A549 (cell line): Measurements from ENCODE around the gene TMEM45A. TPM values are rescaled to one million over a fixed set of nuclear protein-coding genes. Genes with fewer than 3 reads are reported as not detected.

Experiments
- ATAC-seq, 2 experiments: fragments of 200-7000 bp in 1 of 2; fragments of >200 bp in 1 of 2; cut with Nextera tagmentation in 1 of 2; cut with Tn5 transposase in 1 of 2; 3 replicates each; pipeline versions ENCODE4 v1.8.0 to v1.9.1; 2018 to 2020; ENCODE audit warnings: mild to moderate bottlenecking in 1 of 2, moderate library complexity in 1 of 2
- CTCF ChIA-PET: fragments of 300-600 bp; sonication (Branson Sonifier 250); formaldehyde crosslinking; extraction: SDS; loops from one replicate; lab custom pipeline; 2021; ENCODE audit warnings: antibody characterized with exemption, inconsistent platforms; lab: Yijun Ruan, JAX
- POLR2A ChIA-PET: fragments of 350-600 bp; formaldehyde crosslinking; extraction: SDS; loops from one replicate; lab custom pipeline; 2021; ENCODE audit warnings: antibody characterized with exemption, inconsistent platforms; lab: Yijun Ruan, JAX
- DNase-seq, 2 experiments: peaks; one replicate each; pipeline versions ENCODE4 v3.0.0 to v3.0.0-alpha.2; 2011 to 2016; ENCODE audit warnings: low read depth in 1 of 2, low spot score in 1 of 2
- FAIRE-seq: peaks from 2 replicates; lab custom pipeline; 2011; peaks lifted over from hg19 to GRCh38; lab: Jason Lieb, UNC
- H3K27ac ChIP-seq, 2 experiments: fragments of >200 bp; sonication (Bioruptor Twin); formaldehyde crosslinking; 3 replicates each; pipeline ENCODE4 v1.5.1; 2016 to 2017
- H3K4me1 ChIP-seq: fragments of >200 bp; sonication (Bioruptor Twin); formaldehyde crosslinking; 3 replicates; pipeline ENCODE4 v1.6.1; 2016
- H3K4me2 ChIP-seq: fragments of >200 bp; sonication (Bioruptor Twin); formaldehyde crosslinking; 3 replicates; pipeline ENCODE4 v1.6.1; 2016
- H3K4me3 ChIP-seq: fragments of >200 bp; sonication (Bioruptor Twin); formaldehyde crosslinking; 3 replicates; pipeline ENCODE4 v1.5.1; 2016
- H3K9me3 ChIP-seq: fragments of >200 bp; sonication (Bioruptor Twin); formaldehyde crosslinking; 3 replicates; pipeline ENCODE4 v1.6.1; 2016
- CHD4 ChIP-seq: fragments of 200-600 bp; sonication (generic); IDR thresholded peaks from 2 replicates; pipeline ENCODE4 v1.6.1; 2016; ENCODE audit warnings: antibody characterized with exemption, mild to moderate bottlenecking, borderline replicate concordance
- CTCF ChIP-seq: fragments of >200 bp; sonication (Bioruptor Twin); formaldehyde crosslinking; IDR thresholded peaks from 3 replicates; pipeline ENCODE4 v1.5.1; 2016
- E2F6 ChIP-seq: IDR thresholded peaks from 2 replicates; pipeline ENCODE4 v1.6.1; 2012; ENCODE audit warnings: low read depth, borderline replicate concordance
- EHF ChIP-seq: fragments of 250-450 bp; sonication (Bioruptor Pico); IDR thresholded peaks from 2 replicates; pipeline ENCODE4 v1.5.0; 2020; ENCODE audit warnings: mild to moderate bottlenecking
- EP300 ChIP-seq, 2 experiments: fragments of >200 bp; sonication (Bioruptor Twin); formaldehyde crosslinking; IDR thresholded peaks; 2 replicates in 1 of 2; 3 replicates in 1 of 2; pipeline ENCODE4 v1.6.1; 2016 to 2017
- ESRRA ChIP-seq: fragments of 150-350 bp; IDR thresholded peaks from 2 replicates; pipeline ENCODE4 v1.6.1; 2014; ENCODE audit warnings: mild to moderate bottlenecking, low read length, borderline replicate concordance
- FOSL2 ChIP-seq, 2 experiments: fragments of 450-650 bp in 1 of 2; fragments of >200 bp in 1 of 2; sonication (Bioruptor Twin) in 1 of 2; formaldehyde crosslinking; IDR thresholded peaks; 2 replicates each; pipeline versions ENCODE4 v1.5.0 to v1.6.1; 2016 to 2020; ENCODE audit warnings: mild to moderate bottlenecking in 1 of 2, moderate library complexity in 1 of 2
- FOXS1 ChIP-seq: fragments of 250-450 bp; sonication (Bioruptor Pico); IDR thresholded peaks from 2 replicates; pipeline ENCODE4 v1.5.0; 2020; ENCODE audit warnings: mild to moderate bottlenecking, moderate library complexity
- HOXA7 ChIP-seq: fragments of 250-450 bp; sonication (Bioruptor Pico); IDR thresholded peaks from 2 replicates; pipeline ENCODE4 v1.5.0; 2020; ENCODE audit warnings: mild to moderate bottlenecking, moderate library complexity
- HOXB13 ChIP-seq: fragments of 250-450 bp; sonication (Bioruptor Pico); IDR thresholded peaks from 2 replicates; pipeline ENCODE4 v1.5.0; 2020; ENCODE audit warnings: low read depth, mild to moderate bottlenecking, moderate library complexity
- JUNB ChIP-seq: fragments of >200 bp; sonication (Bioruptor Twin); formaldehyde crosslinking; IDR thresholded peaks from 2 replicates; pipeline ENCODE4 v1.6.1; 2016
- MAZ ChIP-seq: fragments of 150-350 bp; IDR thresholded peaks from 2 replicates; pipeline ENCODE4 v1.6.1; 2014; ENCODE audit warnings: antibody characterized with exemption, low read depth, low read length, borderline replicate concordance
- MYC ChIP-seq: IDR thresholded peaks from 2 replicates; pipeline ENCODE4 v1.6.1; 2012; ENCODE audit warnings: mild to moderate bottlenecking, inconsistent platforms, low read length, improper control_type of control experiment, borderline replicate concordance
- NFE2L2 ChIP-seq: fragments of 150-350 bp; conservative IDR thresholded peaks from 2 replicates; pipeline ENCODE4 v1.6.1; 2014; ENCODE audit warnings: low read length
- NPAS2 ChIP-seq: fragments of 250-450 bp; sonication (Bioruptor Pico); IDR thresholded peaks from 2 replicates; pipeline ENCODE4 v1.8.0; 2022; ENCODE audit warnings: mild to moderate bottlenecking, moderate library complexity, borderline replicate concordance
- NR3C1 ChIP-seq: fragments of >200 bp; sonication (Bioruptor Twin); formaldehyde crosslinking; IDR thresholded peaks from 3 replicates; pipeline ENCODE4 v1.6.1; 2017
- RAD21 ChIP-seq, 2 experiments: fragments of >200 bp in 1 of 2; sonication (Bioruptor Twin) in 1 of 2; formaldehyde crosslinking in 1 of 2; IDR thresholded peaks in 1 of 2; conservative IDR thresholded peaks in 1 of 2; 2 replicates in 1 of 2; 3 replicates in 1 of 2; pipeline ENCODE4 v1.6.1; 2012 to 2018; ENCODE audit warnings: inconsistent platforms in 1 of 2
- RCOR1 ChIP-seq: fragments of 150-350 bp; IDR thresholded peaks from 2 replicates; pipeline ENCODE4 v1.6.1; 2014; ENCODE audit warnings: antibody characterized with exemption, low read length, low read depth
- RFX5 ChIP-seq: fragments of 450-650 bp; IDR thresholded peaks from 2 replicates; pipeline ENCODE4 v1.7.1; 2014; ENCODE audit warnings: antibody characterized with exemption, mild to moderate bottlenecking, moderate library complexity
- RNF2 ChIP-seq: fragments of 200-600 bp; sonication (generic); IDR thresholded peaks from 2 replicates; pipeline ENCODE4 v1.6.1; 2016; ENCODE audit warnings: low read depth, mild to moderate bottlenecking, antibody characterized with exemption, moderate library complexity, borderline replicate concordance
- SMC3 ChIP-seq: fragments of >200 bp; sonication (Bioruptor Twin); formaldehyde crosslinking; IDR thresholded peaks from 3 replicates; pipeline ENCODE4 v1.6.1; 2018; ENCODE audit warnings: inconsistent platforms
- WGBS: methylation state at CpG from one replicate; pipeline ENCODE4 v1.1.6; 2017; ENCODE audit errors: missing lambda C conversion rate; 5-methylcytosine and 5-hydroxymethylcytosine counted together
- polyA plus RNA-seq, 4 experiments: library from polyadenylated mRNA; depleted of rRNA in 3 of 4; stranded (reverse); fragments of >200 nt; fragmentation: RNase III in 1 of 4; extraction: RNeasy Plus Mini Kit Qiagen cat#74134 plus additional on column Dnase treatment in 1 of 4; gene quantifications; 2 replicates in 3 of 4; 3 replicates in 1 of 4; pipeline ENCODE4 v1.2.3, GENCODE V29; 2011 to 2017

TMEM45A gene
- polyA plus RNA-seq, 2 of the 4 experiments (the other 2 are of a cell fraction), result 4.6 to 7.0 TPM

GRCh38 chr3:100563652-100564211 is 71.3 kb downstream of the TMEM45A start:
- Histone ChIP-seq H3K27ac (no peak overlapping the region), H3K4me1 (no peaks in the 10 kb centered on the region), H3K4me2 (no peak overlapping the region), H3K9me3 (no peaks in the 10 kb centered on the region), H3K4me3 (no peak overlapping the region)
- POLR2A ChIA-PET, result no interaction called here
- 84% methylated on average over 2 of the region's 2 CpGs for WGBS
- no peak for DNase-seq
- ATAC-seq, result no peak
- CTCF ChIA-PET, result interaction anchor here (1.0 kb wide), 1 partner anchor 40 kb away, joined by 3 read pairs; no protein-coding TSS in a partner anchor
- FAIRE-seq, result no peak
- no peak for TF ChIP-seq ESRRA
- no peak for TF ChIP-seq EHF (CRISPR knock-in tag)
- no peak for TF ChIP-seq RCOR1
- TF ChIP-seq RNF2, result no peak
- TF ChIP-seq CTCF, result no peak
- TF ChIP-seq FOSL2 (IDR thresholded peaks at IDR 0.05), result no peak
- TF ChIP-seq FOSL2 (CRISPR knock-in tag; IDR thresholded peaks at IDR 0.05), result no peak
- TF ChIP-seq NFE2L2, result no peak
- TF ChIP-seq, all 56 proteins: peak for 0

- CTCF ChIA-PET, result interaction anchor here (1.0 kb wide), 1 partner anchor 20 kb away, joined by 3 read pairs; no protein-coding TSS in a partner anchor
- WGBS, result 79% methylated on average over 2 of the region's 2 CpGs
Measured at GRCh38 chr3:100570811-100571210, 78.4 kb downstream of the TMEM45A start.

GRCh38 chr3:100574536-100574935 is 82.1 kb downstream of the TMEM45A start:
- H3K27ac ChIP-seq, result no peak overlapping the region
- FAIRE-seq, result no peak
- no peak for DNase-seq
- ATAC-seq, result no peak
- WGBS, result 86% methylated on average over 3 of the region's 3 CpGs
- H3K4me3 ChIP-seq, result no peak overlapping the region
- H3K4me1 ChIP-seq, result peaks cover 8% of the 10 kb centered on the region; the same call in 2 of the 3 replicates
- no peaks in the 10 kb centered on the region for H3K9me3 ChIP-seq
- ChIA-PET CTCF (interaction anchor here (1.5 to 2.0 kb wide), 3 partner anchors 12 to 117 kb away, joined by 3 to 9 read pairs (median 5); no protein-coding TSS in a partner anchor), POLR2A (no interaction called here)
- no peak for TF ChIP-seq RFX5
- TF ChIP-seq JUNB, result no peak
- TF ChIP-seq FOXS1 (CRISPR knock-in tag), result no peak
- TF ChIP-seq HOXA7 (CRISPR knock-in tag), result no peak
- H3K4me2 ChIP-seq, result no peak overlapping the region

More at GRCh38 chr3:100570811-100571210, 78.4 kb downstream of the TMEM45A start:
- Histone ChIP-seq H3K4me3 (no peak overlapping the region), H3K27ac (no peak overlapping the region), H3K9me3 (no peaks in the 10 kb centered on the region), H3K4me2 (no peak overlapping the region), H3K4me1 (no peaks in the 10 kb centered on the region)
- FAIRE-seq, result no peak
- no peak for DNase-seq
- ATAC-seq, result no peak
- no peak for TF ChIP-seq NFE2L2
- no peak for TF ChIP-seq RAD21 (conservative IDR thresholded peaks at IDR 0.05 in 1 of 2, IDR thresholded peaks at IDR 0.05 in 1 of 2)
- TF ChIP-seq JUNB, result no peak
- no peak for TF ChIP-seq EHF (CRISPR knock-in tag)
- no peak for TF ChIP-seq CHD4
- TF ChIP-seq RFX5, result no peak
- no peak for TF ChIP-seq RNF2
- POLR2A ChIA-PET, result no interaction called here

- no peak overlapping the region for H3K4me2 ChIP-seq
- ATAC-seq (no peak), DNase-seq (no peak), FAIRE-seq (no peak)
- H3K9me3 ChIP-seq, result no peaks in the 10 kb centered on the region
- ChIA-PET POLR2A (no interaction called here), CTCF (interaction anchor here (1.0 to 2.0 kb wide), 3 partner anchors 9 to 14 kb away, joined by 3 to 9 read pairs (median 5); no protein-coding TSS in a partner anchor)
- H3K4me3 ChIP-seq, result no peak overlapping the region
- H3K4me1 ChIP-seq, result peaks cover 8% of the 10 kb centered on the region; the same call in 2 of the 3 replicates
- 83% methylated on average over 6 of the region's 6 CpGs for WGBS
- TF ChIP-seq SMC3, result no peak
- TF ChIP-seq CTCF, result no peak
- TF ChIP-seq E2F6, result no peak
- no peak for TF ChIP-seq NR3C1
- TF ChIP-seq NFE2L2, result no peak
- TF ChIP-seq NPAS2 (CRISPR knock-in tag), result no peak
- no peak for TF ChIP-seq EP300 (IDR thresholded peaks at IDR 0.05)
- TF ChIP-seq MYC, result no peak
- no peak for TF ChIP-seq RAD21 (conservative IDR thresholded peaks at IDR 0.05 in 1 of 2, IDR thresholded peaks at IDR 0.05 in 1 of 2)
- TF ChIP-seq MAZ, result no peak
- no peak for TF ChIP-seq FOXS1 (CRISPR knock-in tag)
- no peak for TF ChIP-seq HOXB13
- H3K27ac ChIP-seq, result no peak overlapping the region
Measured at GRCh38 chr3:100575704-100576103, 83.3 kb downstream of the TMEM45A start.
